ENCODE results near the gene TRIM41. TPM values are rescaled to one million over a fixed set of nuclear protein-coding genes. Genes with fewer than 3 reads are reported as not detected.

The TRIM41 gene
- total and polyA plus RNA-seq, 2 of the 13 experiments (the other 11 are each of a cell fraction or from before 2014, with no cell fraction given): 10.2 to 16.7 TPM

DNA sequence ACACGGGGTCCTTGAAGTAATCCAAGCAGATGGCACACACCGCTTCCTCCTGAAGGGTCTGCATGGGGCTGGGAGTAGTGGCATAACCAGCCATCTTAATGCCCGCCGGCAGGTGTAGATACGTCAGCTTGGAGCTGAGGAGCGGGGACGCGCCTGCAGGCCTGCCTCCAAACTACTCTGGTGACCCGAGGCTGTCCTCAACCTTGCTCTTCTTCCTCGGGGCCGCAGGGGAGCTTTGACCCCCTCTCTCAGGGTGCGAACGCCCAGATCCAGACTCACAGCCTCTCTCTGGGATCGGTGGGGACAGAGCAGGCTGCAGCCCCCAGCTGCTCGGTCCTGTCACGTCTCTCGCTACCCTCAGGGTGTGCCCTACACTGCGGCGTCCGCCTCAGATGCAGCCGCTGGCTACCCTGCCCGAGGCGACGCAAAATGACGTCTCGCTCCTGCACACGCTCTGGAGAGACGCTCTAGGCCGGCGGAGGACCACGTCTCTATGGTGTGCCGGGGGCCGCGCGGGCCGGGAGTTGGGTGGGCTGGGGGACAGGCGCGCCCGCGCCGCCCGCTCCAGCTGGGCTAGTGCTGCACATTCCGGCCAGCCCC, 37.7 kb downstream of the TRIM41 start, which contains the start of gene TRIM52 (continued):
- TF ChIP-seq ZBTB8A (CRISPR knock-in tag; IDR thresholded peaks at IDR 0.05; ENCODE audit: borderline replicate concordance, low read depth): no peak
- no peak for TF ChIP-seq JUNB (CRISPR knock-in tag; IDR thresholded peaks at IDR 0.05; ENCODE audit: borderline replicate concordance)
- TF ChIP-seq, protein P1, sequence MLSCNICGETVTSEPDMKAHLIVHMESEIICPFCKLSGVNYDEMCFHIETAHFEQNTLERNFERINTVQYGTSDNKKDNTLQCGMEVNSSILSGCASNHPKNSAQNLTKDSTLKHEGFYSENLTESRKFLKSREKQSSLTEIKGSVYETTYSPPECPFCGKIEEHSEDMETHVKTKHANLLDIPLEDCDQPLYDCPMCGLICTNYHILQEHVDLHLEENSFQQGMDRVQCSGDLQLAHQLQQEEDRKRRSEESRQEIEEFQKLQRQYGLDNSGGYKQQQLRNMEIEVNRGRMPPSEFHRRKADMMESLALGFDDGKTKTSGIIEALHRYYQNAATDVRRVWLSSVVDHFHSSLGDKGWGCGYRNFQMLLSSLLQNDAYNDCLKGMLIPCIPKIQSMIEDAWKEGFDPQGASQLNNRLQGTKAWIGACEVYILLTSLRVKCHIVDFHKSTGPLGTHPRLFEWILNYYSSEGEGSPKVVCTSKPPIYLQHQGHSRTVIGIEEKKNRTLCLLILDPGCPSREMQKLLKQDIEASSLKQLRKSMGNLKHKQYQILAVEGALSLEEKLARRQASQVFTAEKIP (CRISPR knock-in tag; IDR thresholded peaks at IDR 0.05; ENCODE audit: borderline replicate concordance): no peak
- TF ChIP-seq ZNF703 (CRISPR knock-in tag; IDR thresholded peaks at IDR 0.05; ENCODE audit: borderline replicate concordance): no peak
- TF ChIP-seq, protein P2, sequence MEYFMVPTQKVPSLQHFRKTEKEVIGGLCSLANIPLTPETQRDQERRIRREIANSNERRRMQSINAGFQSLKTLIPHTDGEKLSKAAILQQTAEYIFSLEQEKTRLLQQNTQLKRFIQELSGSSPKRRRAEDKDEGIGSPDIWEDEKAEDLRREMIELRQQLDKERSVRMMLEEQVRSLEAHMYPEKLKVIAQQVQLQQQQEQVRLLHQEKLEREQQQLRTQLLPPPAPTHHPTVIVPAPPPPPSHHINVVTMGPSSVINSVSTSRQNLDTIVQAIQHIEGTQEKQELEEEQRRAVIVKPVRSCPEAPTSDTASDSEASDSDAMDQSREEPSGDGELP (IDR thresholded peaks at IDR 0.05; ENCODE audit: borderline replicate concordance, low read depth): peak; percentile 54; the same call in 1 of the 2 replicates
- TF ChIP-seq, protein P3, sequence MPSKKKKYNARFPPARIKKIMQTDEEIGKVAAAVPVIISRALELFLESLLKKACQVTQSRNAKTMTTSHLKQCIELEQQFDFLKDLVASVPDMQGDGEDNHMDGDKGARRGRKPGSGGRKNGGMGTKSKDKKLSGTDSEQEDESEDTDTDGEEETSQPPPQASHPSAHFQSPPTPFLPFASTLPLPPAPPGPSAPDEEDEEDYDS (CRISPR knock-in tag; IDR thresholded peaks at IDR 0.05): peak; percentile 90
- TF ChIP-seq, protein P4, sequence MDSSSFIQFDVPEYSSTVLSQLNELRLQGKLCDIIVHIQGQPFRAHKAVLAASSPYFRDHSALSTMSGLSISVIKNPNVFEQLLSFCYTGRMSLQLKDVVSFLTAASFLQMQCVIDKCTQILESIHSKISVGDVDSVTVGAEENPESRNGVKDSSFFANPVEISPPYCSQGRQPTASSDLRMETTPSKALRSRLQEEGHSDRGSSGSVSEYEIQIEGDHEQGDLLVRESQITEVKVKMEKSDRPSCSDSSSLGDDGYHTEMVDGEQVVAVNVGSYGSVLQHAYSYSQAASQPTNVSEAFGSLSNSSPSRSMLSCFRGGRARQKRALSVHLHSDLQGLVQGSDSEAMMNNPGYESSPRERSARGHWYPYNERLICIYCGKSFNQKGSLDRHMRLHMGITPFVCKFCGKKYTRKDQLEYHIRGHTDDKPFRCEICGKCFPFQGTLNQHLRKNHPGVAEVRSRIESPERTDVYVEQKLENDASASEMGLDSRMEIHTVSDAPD (CRISPR knock-in tag; IDR thresholded peaks at IDR 0.05): 0 out of 2 replicates have a peak, but pooled peaks have one; percentile 69
- peak; percentile 76 for TF ChIP-seq FOSL2 (CRISPR knock-in tag; IDR thresholded peaks at IDR 0.05)
- TF ChIP-seq ZNF776 (CRISPR knock-in tag; IDR thresholded peaks at IDR 0.05): no peak
- no peak for TF ChIP-seq SRSF9 (IDR thresholded peaks at IDR 0.05; ENCODE audit: borderline replicate concordance, insufficient read depth, low read depth, low read length, poor library complexity, severe bottlenecking)
- TF ChIP-seq EP300 (IDR thresholded peaks at IDR 0.05; ENCODE audit: low read depth in 2 of 2, low read length in 2 of 2): 0 out of 4 replicates have a peak, but pooled peaks of 1 of the 2 experiments have one; percentile 10
- TF ChIP-seq EP300 (CRISPR knock-in tag; IDR thresholded peaks at IDR 0.05; ENCODE audit: borderline replicate concordance): peak; percentile 36; the same call in 1 of the 2 replicates
- TF ChIP-seq, protein P5, sequence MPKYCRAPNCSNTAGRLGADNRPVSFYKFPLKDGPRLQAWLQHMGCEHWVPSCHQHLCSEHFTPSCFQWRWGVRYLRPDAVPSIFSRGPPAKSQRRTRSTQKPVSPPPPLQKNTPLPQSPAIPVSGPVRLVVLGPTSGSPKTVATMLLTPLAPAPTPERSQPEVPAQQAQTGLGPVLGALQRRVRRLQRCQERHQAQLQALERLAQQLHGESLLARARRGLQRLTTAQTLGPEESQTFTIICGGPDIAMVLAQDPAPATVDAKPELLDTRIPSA (CRISPR knock-in tag; IDR thresholded peaks at IDR 0.05; ENCODE audit: borderline replicate concordance): no peak
- peak; percentile 81; the same call in 1 of the 2 replicates for TF ChIP-seq KMT2A (CRISPR knock-in tag; IDR thresholded peaks at IDR 0.05)
- TF ChIP-seq ZNF782 (CRISPR knock-in tag; IDR thresholded peaks at IDR 0.05; ENCODE audit: borderline replicate concordance): no peak
- 0 out of 2 replicates have a peak, but pooled peaks have one; percentile 45 for TF ChIP-seq ZBTB7B (CRISPR knock-in tag; IDR thresholded peaks at IDR 0.05)
- peak; percentile 49 for TF ChIP-seq ETV5 (CRISPR knock-in tag; IDR thresholded peaks at IDR 0.05; ENCODE audit: borderline replicate concordance)
- TF ChIP-seq ZNF484 (CRISPR knock-in tag; IDR thresholded peaks at IDR 0.05; ENCODE audit: borderline replicate concordance, low read depth): no peak
- TF ChIP-seq SETDB1 (CRISPR knock-in tag; IDR thresholded peaks at IDR 0.05; ENCODE audit: borderline replicate concordance): no peak
- TF ChIP-seq, protein P6, sequence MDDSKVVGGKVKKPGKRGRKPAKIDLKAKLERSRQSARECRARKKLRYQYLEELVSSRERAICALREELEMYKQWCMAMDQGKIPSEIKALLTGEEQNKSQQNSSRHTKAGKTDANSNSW (CRISPR knock-in tag; IDR thresholded peaks at IDR 0.05; ENCODE audit: borderline replicate concordance): no peak
- no peak for TF ChIP-seq CHD2 (IDR thresholded peaks at IDR 0.05; ENCODE audit: low read depth, low read length)
- TF ChIP-seq ZNF619 (CRISPR knock-in tag; IDR thresholded peaks at IDR 0.05): no peak
